IgD-negative memory B cell (primary cell): Measurements from ENCODE around the gene BPHL. TPM values are rescaled to one million over a fixed set of nuclear protein-coding genes. Genes with fewer than 3 reads are reported as not detected.
"Not testable (repeated sequence)": the region's sequence is repeated elsewhere in the genome, so short reads cannot be mapped to it uniquely, and the experiment has no call there.

Source experiments
- H3K27ac Mint-ChIP-seq, 3 donors: one replicate each; pipeline ENCODE4 v1.8.0; 2020 to 2022; ENCODE audit warnings: mild to moderate bottlenecking in 3 of 3, mixed read lengths in 3 of 3, moderate library complexity in 1 of 3
- H3K27me3 Mint-ChIP-seq: one replicate; pipeline ENCODE4 v1.8.0; 2021; ENCODE audit warnings: mixed read lengths
- H3K36me3 Mint-ChIP-seq: one replicate; pipeline ENCODE4 v1.8.0; 2020; ENCODE audit warnings: mild to moderate bottlenecking, mixed read lengths
- H3K4me1 Mint-ChIP-seq, 3 donors: one replicate each; pipeline ENCODE4 v1.8.0; 2020 to 2022; ENCODE audit warnings: mixed read lengths in 3 of 3, mild to moderate bottlenecking in 1 of 3
- H3K4me3 Mint-ChIP-seq, 4 donors: one replicate each; pipeline ENCODE4 v1.8.0; 2020 to 2022; ENCODE audit warnings: mild to moderate bottlenecking in 4 of 4, mixed read lengths in 4 of 4, moderate library complexity in 3 of 4
- H3K9me3 Mint-ChIP-seq, 3 donors: one replicate each; pipeline ENCODE4 v1.8.0; 2020 to 2021; ENCODE audit warnings: mixed read lengths in 3 of 3, mild to moderate bottlenecking in 1 of 3
- polyA plus RNA-seq: library from polyadenylated mRNA; unstranded; fragments of 300-500 nt; fragmentation: Illumina TruSeq; gene quantifications from one replicate; pipeline ENCODE4 v1.2.3, GENCODE V29; 2021

The BPHL gene
- polyA plus RNA-seq, 1 donor from 2014 or later = 17.3 TPM

- H3K9me3 Mint-ChIP-seq = peaks cover 0 to 8% (median 0%) of the 10 kb centered on the region in 3 donors
- no peaks in the 10 kb centered on the region for H3K4me1 Mint-ChIP-seq
- no peaks in the 10 kb centered on the region for H3K36me3 Mint-ChIP-seq
- H3K27ac Mint-ChIP-seq = no peak overlapping the region
- H3K4me3 Mint-ChIP-seq = no peak overlapping the region
- no peaks in the 10 kb centered on the region for H3K27me3 Mint-ChIP-seq
Observed at GRCh38 chr6:3194535-3195419, 76.3 kb downstream of the BPHL start.

- H3K36me3 Mint-ChIP-seq = no peaks in the 10 kb centered on the region
- H3K9me3 Mint-ChIP-seq = peaks cover 0 to 8% (median 2%) of the 10 kb centered on the region in 3 donors
- H3K4me3 Mint-ChIP-seq = no peak overlapping the region
- no peaks in the 10 kb centered on the region for H3K4me1 Mint-ChIP-seq
- no peak overlapping the region for H3K27ac Mint-ChIP-seq
- H3K27me3 Mint-ChIP-seq = no peaks in the 10 kb centered on the region
Observed at GRCh38 chr6:3195420-3195694, 76.8 kb downstream of the BPHL start.

GRCh38 chr6:3195695-3196497, 77.4 kb downstream of the BPHL start:
- Mint-ChIP-seq H3K9me3 (peaks cover 0 to 8% (median 2%) of the 10 kb centered on the region in 3 donors), H3K36me3 (no peaks in the 10 kb centered on the region), H3K27me3 (no peaks in the 10 kb centered on the region), H3K4me1 (no peaks in the 10 kb centered on the region), H3K27ac (no peak overlapping the region), H3K4me3 (no peak overlapping the region)

- Mint-ChIP-seq H3K36me3 (no peaks in the 10 kb centered on the region), H3K27me3 (no peaks in the 10 kb centered on the region), H3K4me3 (no peak overlapping the region), H3K9me3 (peaks cover 0 to 8% (median 2%) of the 10 kb centered on the region in 3 donors), H3K4me1 (no peaks in the 10 kb centered on the region), H3K27ac (no peak overlapping the region)
Observed at GRCh38 chr6:3196770-3197169, 78.3 kb downstream of the BPHL start.

GRCh38 chr6:3197734-3198133, 79.2 kb downstream of the BPHL start:
- not testable (repeated sequence) for H3K27ac Mint-ChIP-seq, H3K27me3 Mint-ChIP-seq, H3K4me1 Mint-ChIP-seq, H3K4me3 Mint-ChIP-seq, H3K36me3 Mint-ChIP-seq, H3K9me3 Mint-ChIP-seq

GRCh38 chr6:3199382-3199781, 80.9 kb downstream of the BPHL start:
- Mint-ChIP-seq H3K27me3 (peaks cover 2% of the 10 kb centered on the region), H3K36me3 (no peaks in the 10 kb centered on the region), H3K4me1 (peaks cover 11 to 13% (median 11%) of the 10 kb centered on the region in 3 donors), H3K9me3 (peaks cover 2 to 13% (median 7%) of the 10 kb centered on the region in 3 donors), H3K4me3 (no peak overlapping the region), H3K27ac (no peak overlapping the region)

GRCh38 chr6:3200682-3201081, 82.2 kb downstream of the BPHL start:
- Mint-ChIP-seq H3K27me3 (peaks cover 2% of the 10 kb centered on the region), H3K27ac (no peak overlapping the region), H3K9me3 (peaks cover 6 to 18% (median 13%) of the 10 kb centered on the region in 3 donors), H3K4me3 (no peak overlapping the region), H3K4me1 (peaks cover 16 to 19% (median 17%) of the 10 kb centered on the region in 3 donors), H3K36me3 (no peaks in the 10 kb centered on the region)

- Mint-ChIP-seq H3K36me3 (no peaks in the 10 kb centered on the region), H3K27me3 (peaks cover 2% of the 10 kb centered on the region), H3K27ac (no peak overlapping the region), H3K4me1 (peaks cover 16 to 21% (median 19%) of the 10 kb centered on the region in 3 donors), H3K9me3 (peaks cover 6 to 18% (median 13%) of the 10 kb centered on the region in 3 donors), H3K4me3 (peak overlapping the region in 1 of 4 donors; percentile 67)
Observed at GRCh38 chr6:3201388-3201787, 82.9 kb downstream of the BPHL start.

Other genes with a start within 250 kb of the BPHL start
- gene SERPINB9, start 215.4 kb upstream of the BPHL start, polyA plus RNA-seq = 20.1 TPM
- 77.8 TPM for gene SERPINB6, start 147.1 kb upstream of the BPHL start, polyA plus RNA-seq
- gene NQO2, start 118.8 kb upstream of the BPHL start, polyA plus RNA-seq = 27.6 TPM
- 13.0 TPM for gene RIPK1, start 50.2 kb upstream of the BPHL start, polyA plus RNA-seq
- 12.8 TPM for gene TUBB2A, start 38.8 kb downstream of the BPHL start, polyA plus RNA-seq
- gene TUBB2B, start 108.9 kb downstream of the BPHL start, polyA plus RNA-seq = 0.55 TPM
- gene PSMG4, start 140.2 kb downstream of the BPHL start, polyA plus RNA-seq = 43.5 TPM